Smooth muscle cell (in vitro differentiated cells): ENCODE data around the gene MROH7. TPM values are rescaled to one million over a fixed set of nuclear protein-coding genes. Genes with fewer than 3 reads are reported as not detected.

Experiments used
- DNase-seq: peaks from one replicate; lab custom pipeline; 2025; ENCODE audit not compliant: unreplicated experiment; lab: John Stamatoyannopoulos, UW
- H2AFZ ChIP-seq: fragments of 200-600 bp; sonication (generic); 2 replicates; pipeline ENCODE4 v1.6.0; 2016; ENCODE audit warnings: antibody characterized with exemption, low read depth, mild to moderate bottlenecking
- H3F3A ChIP-seq: fragments of 200-600 bp; sonication (generic); 2 replicates; pipeline ENCODE4 v1.6.0; 2017; ENCODE audit warnings: antibody characterized with exemption, low read depth
- H3K27ac ChIP-seq: fragments of 200-600 bp; sonication (generic); 2 replicates; pipeline ENCODE4 v1.5.1; 2016; ENCODE audit warnings: low read depth, mild to moderate bottlenecking
- H3K27me3 ChIP-seq: fragments of 200-600 bp; sonication (generic); 2 replicates; pipeline ENCODE4 v1.6.1; 2016; ENCODE audit warnings: low read depth, mild to moderate bottlenecking
- H3K36me3 ChIP-seq: fragments of 200-600 bp; sonication (generic); 2 replicates; pipeline ENCODE4 v1.5.1; 2016; ENCODE audit warnings: low read depth
- H3K4me1 ChIP-seq: fragments of 200-600 bp; sonication (generic); 2 replicates; pipeline ENCODE4 v1.5.1; 2016; ENCODE audit warnings: low read depth
- H3K4me2 ChIP-seq: fragments of 200-600 bp; sonication (generic); 2 replicates; pipeline ENCODE4 v1.6.0; 2016; ENCODE audit warnings: mild to moderate bottlenecking
- H3K4me3 ChIP-seq: fragments of 200-600 bp; sonication (generic); 2 replicates; pipeline ENCODE4 v1.5.1; 2016; ENCODE audit warnings: mild to moderate bottlenecking
- H3K79me2 ChIP-seq: fragments of 200-600 bp; sonication (generic); 2 replicates; pipeline ENCODE4 v1.6.0; 2016; ENCODE audit warnings: low read depth, mild to moderate bottlenecking
- H3K9ac ChIP-seq: fragments of 200-600 bp; sonication (generic); 2 replicates; pipeline ENCODE4 v1.6.0; 2016; ENCODE audit warnings: low read depth
- H3K9me3 ChIP-seq: fragments of 200-600 bp; sonication (generic); replicated peaks from 2 replicates; pipeline ENCODE4 v1.5.1; 2016; ENCODE audit warnings: low read depth
- H4K20me1 ChIP-seq: fragments of 200-600 bp; sonication (generic); 2 replicates; pipeline ENCODE4 v1.6.0; 2016; ENCODE audit warnings: low read depth
- WGBS: methylation state at CpG from one replicate; pipeline ENCODE4 v1.1.7; 2016; ENCODE audit warnings: low lambda C conversion rate; 5-methylcytosine and 5-hydroxymethylcytosine counted together
- polyA plus RNA-seq: library from polyadenylated mRNA; unstranded; fragments of >200 nt; fragmentation: Nextera tagmentation; extraction: Ambion mirVana; gene quantifications from 2 replicates; pipeline ENCODE4 v1.2.1, GENCODE V29; 2016
- total RNA-seq: library from RNA; depleted of rRNA; stranded (reverse); fragments of >200 nt; gene quantifications from 2 replicates; pipeline ENCODE4 v1.2.3, GENCODE V29; 2014
- TF ChIP-seq, protein P1 (sequence below): fragments of 200-600 bp; sonication (generic); IDR thresholded peaks from 2 replicates; pipeline ENCODE4 v1.5.1; 2017; ENCODE audit warnings: borderline replicate concordance, mild to moderate bottlenecking, antibody characterized with exemption; ENCODE audit not compliant: insufficient read depth, poor library complexity, severe bottlenecking

Gene MROH7
- total and polyA plus RNA-seq, 2 experiments from 2014 or later = 0.33 to 0.58 TPM

DNA sequence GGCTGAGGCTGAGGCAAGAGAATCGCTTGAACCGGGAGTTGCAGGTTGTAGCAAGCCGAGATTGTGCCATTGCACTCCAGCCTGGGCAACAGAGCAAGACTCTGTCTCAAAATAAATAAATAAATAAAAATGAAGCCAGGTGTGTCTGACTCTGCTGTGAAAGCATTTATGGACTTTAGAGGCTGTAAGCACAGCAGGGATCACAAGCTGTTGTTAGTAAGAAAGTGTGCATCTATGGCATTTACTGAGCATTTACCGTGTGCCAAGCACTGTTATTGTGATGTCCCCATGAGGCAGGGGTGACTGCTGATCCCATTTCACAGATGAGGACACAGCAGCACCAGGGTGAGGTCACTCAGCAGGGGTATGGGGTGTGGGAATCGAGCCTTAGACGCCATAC is 38.3 kb upstream of the MROH7 start:
- Histone ChIP-seq H3F3A (no peaks in the 10 kb centered on the region), H3K4me2 (no peak overlapping the region), H3K79me2 (no peaks in the 10 kb centered on the region), H3K4me3 (no peak overlapping the region), H3K9me3 (no peaks in the 10 kb centered on the region), H3K4me1 (no peaks in the 10 kb centered on the region), H4K20me1 (no peaks in the 10 kb centered on the region), H3K9ac (no peak overlapping the region), H3K27me3 (no peaks in the 10 kb centered on the region), H3K36me3 (no peaks in the 10 kb centered on the region), H2AFZ (no peak overlapping the region), H3K27ac (no peak overlapping the region)
- no peak for DNase-seq
- TF ChIP-seq, protein P1, sequence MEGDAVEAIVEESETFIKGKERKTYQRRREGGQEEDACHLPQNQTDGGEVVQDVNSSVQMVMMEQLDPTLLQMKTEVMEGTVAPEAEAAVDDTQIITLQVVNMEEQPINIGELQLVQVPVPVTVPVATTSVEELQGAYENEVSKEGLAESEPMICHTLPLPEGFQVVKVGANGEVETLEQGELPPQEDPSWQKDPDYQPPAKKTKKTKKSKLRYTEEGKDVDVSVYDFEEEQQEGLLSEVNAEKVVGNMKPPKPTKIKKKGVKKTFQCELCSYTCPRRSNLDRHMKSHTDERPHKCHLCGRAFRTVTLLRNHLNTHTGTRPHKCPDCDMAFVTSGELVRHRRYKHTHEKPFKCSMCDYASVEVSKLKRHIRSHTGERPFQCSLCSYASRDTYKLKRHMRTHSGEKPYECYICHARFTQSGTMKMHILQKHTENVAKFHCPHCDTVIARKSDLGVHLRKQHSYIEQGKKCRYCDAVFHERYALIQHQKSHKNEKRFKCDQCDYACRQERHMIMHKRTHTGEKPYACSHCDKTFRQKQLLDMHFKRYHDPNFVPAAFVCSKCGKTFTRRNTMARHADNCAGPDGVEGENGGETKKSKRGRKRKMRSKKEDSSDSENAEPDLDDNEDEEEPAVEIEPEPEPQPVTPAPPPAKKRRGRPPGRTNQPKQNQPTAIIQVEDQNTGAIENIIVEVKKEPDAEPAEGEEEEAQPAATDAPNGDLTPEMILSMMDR = no peak
- 91% methylated on average over 6 of the region's 6 CpGs for WGBS

DNA sequence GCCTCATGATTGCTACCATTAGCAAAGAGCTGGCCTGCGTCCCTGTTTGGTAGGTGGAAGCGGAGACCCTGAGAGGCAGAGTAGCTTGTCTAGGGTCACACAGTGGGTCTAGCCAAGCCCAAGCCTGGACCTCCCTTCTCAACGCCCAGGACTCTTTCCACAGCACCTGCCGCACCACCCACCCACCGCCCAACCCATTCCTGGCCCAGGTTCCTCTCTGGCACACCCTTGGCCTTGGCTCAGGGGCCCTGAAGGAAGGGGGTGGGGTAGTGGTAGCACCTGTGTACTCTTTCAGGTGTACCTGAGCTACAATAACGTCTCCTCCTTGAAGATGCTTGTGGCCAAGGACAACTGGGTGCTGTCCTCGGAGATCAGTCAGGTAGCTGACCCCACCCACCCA is 37.5 kb upstream of the MROH7 start:
- Histone ChIP-seq H3K4me3 (no peak overlapping the region), H3K79me2 (no peaks in the 10 kb centered on the region), H4K20me1 (no peaks in the 10 kb centered on the region), H3K27ac (no peak overlapping the region), H3K9ac (no peak overlapping the region), H3F3A (no peaks in the 10 kb centered on the region), H3K9me3 (no peaks in the 10 kb centered on the region), H3K36me3 (no peaks in the 10 kb centered on the region), H3K4me2 (no peak overlapping the region), H3K4me1 (no peaks in the 10 kb centered on the region), H3K27me3 (no peaks in the 10 kb centered on the region), H2AFZ (no peak overlapping the region)
- TF ChIP-seq, protein P1 = no peak
- DNase-seq = no peak
- 94% methylated on average over 7 of the region's 7 CpGs for WGBS

DNA sequence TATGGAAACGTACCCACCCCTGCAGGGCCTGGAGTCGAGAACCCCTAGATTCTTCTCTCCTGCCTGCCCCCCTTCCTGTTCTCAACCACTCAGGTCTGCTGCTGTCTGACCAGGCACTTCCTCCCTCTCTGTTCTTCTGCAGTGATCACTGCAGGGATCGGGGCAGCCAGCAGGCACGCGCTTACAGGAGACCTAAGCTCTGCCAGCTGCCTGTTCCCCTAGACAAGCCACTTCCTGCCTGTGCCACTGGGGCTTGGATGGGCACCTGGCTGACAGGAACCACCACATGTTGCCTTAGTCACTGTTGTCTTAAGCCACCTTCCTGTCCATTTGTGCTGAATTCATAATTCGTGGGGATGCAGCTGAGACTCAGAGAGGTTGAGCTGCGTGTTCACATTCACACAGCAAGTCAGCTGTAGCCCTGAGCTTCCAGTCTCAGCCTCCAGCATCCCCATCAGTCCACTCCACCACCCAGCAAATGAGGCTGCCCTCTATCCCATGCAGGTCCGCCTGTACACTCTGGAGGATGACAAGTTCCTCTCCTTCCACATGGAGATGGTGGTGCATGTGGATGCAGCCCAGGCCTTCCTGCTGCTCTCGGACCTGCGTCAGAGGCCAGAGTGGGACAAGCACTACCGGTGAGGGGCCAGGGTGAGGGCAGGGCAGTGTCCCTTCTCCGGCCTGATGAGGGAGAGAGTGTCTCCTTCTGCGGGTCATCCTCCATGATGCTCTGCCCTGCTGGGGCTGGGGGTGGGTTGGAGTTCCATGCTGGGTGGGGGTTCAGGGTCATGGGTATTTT is 36.8 kb upstream of the MROH7 start:
- Histone ChIP-seq H3K27me3 (no peaks in the 10 kb centered on the region), H2AFZ (no peak overlapping the region), H3K36me3 (no peaks in the 10 kb centered on the region), H3K27ac (no peak overlapping the region), H3K4me2 (no peak overlapping the region), H3K4me3 (no peak overlapping the region), H3K9me3 (no peaks in the 10 kb centered on the region), H3F3A (no peaks in the 10 kb centered on the region), H4K20me1 (no peaks in the 10 kb centered on the region), H3K79me2 (no peaks in the 10 kb centered on the region), H3K9ac (no peak overlapping the region), H3K4me1 (no peaks in the 10 kb centered on the region)
- TF ChIP-seq, protein P1 = no peak
- WGBS = 91% methylated on average over 13 of the region's 13 CpGs
- DNase-seq = no peak
